Caco-2 (cell line): Measurements from ENCODE around the gene ATXN10. TPM values are rescaled to one million over a fixed set of nuclear protein-coding genes. Genes with fewer than 3 reads are reported as not detected.

Experiments
- BruUV-seq: library from RNA; stranded (reverse); fragments of 400-500 nt; replicated peaks from 2 replicates; lab custom pipeline; 2021; lab: Mats Ljungman, UMichigan
- CTCF ChIA-PET: fragments of 300-600 bp; sonication (Branson Sonifier 250); formaldehyde crosslinking; loops from one replicate; lab custom pipeline; 2022; ENCODE audit warnings: antibody characterized with exemption; lab: Charles Lee
- POLR2A ChIA-PET: fragments of 300-600 bp; sonication (Branson Sonifier 250); formaldehyde crosslinking; loops from one replicate; lab custom pipeline; 2022; ENCODE audit warnings: antibody characterized with exemption; lab: Charles Lee
- DNase-seq, 2 experiments: peaks; one replicate each; pipeline versions ENCODE4 v3.0.0 to v3.0.0-alpha.2; 2020 to 2022
- H3K27me3 ChIP-seq: replicated peaks from 2 replicates; pipeline ENCODE4 v1.6.0; 2011; ENCODE audit warnings: low read length; ENCODE audit not compliant: control insufficient read depth, insufficient read depth
- H3K36me3 ChIP-seq: 2 replicates; pipeline ENCODE4 v1.5.1; 2011; ENCODE audit warnings: low read length; ENCODE audit not compliant: control insufficient read depth, insufficient read depth
- H3K4me1 ChIP-seq: fragments of 250-450 bp; sonication (Bioruptor Pico); 2 replicates; pipeline ENCODE4 v1.5.1; 2020; ENCODE audit warnings: mild to moderate bottlenecking
- H3K4me3 ChIP-seq: 2 replicates; pipeline ENCODE4 v1.5.1; 2011; ENCODE audit warnings: low read depth, mild to moderate bottlenecking, control low read depth, low read length
- H3K9me3 ChIP-seq: fragments of 250-450 bp; sonication (Bioruptor Pico); 2 replicates; pipeline ENCODE4 v1.5.1; 2020; ENCODE audit warnings: mild to moderate bottlenecking, moderate library complexity
- H3K27ac Mint-ChIP-seq: one replicate; pipeline ENCODE4 v1.8.0; 2022; ENCODE audit warnings: mixed read lengths; ENCODE audit not compliant: unreplicated experiment
- H3K27me3 Mint-ChIP-seq: one replicate; pipeline ENCODE4 v1.8.0; 2022; ENCODE audit warnings: mixed read lengths; ENCODE audit not compliant: insufficient read depth, unreplicated experiment
- H3K36me3 Mint-ChIP-seq: one replicate; pipeline ENCODE4 v1.8.0; 2022; ENCODE audit warnings: mild to moderate bottlenecking, mixed read lengths; ENCODE audit not compliant: insufficient read depth, unreplicated experiment
- H3K4me1 Mint-ChIP-seq: one replicate; pipeline ENCODE4 v1.8.0; 2022; ENCODE audit warnings: low read depth, mixed read lengths; ENCODE audit not compliant: unreplicated experiment
- H3K4me3 Mint-ChIP-seq: one replicate; pipeline ENCODE4 v1.8.0; 2022; ENCODE audit warnings: mild to moderate bottlenecking, moderate library complexity, mixed read lengths; ENCODE audit not compliant: unreplicated experiment
- H3K9me3 Mint-ChIP-seq: one replicate; pipeline ENCODE4 v1.8.0; 2022; ENCODE audit warnings: mixed read lengths; ENCODE audit not compliant: unreplicated experiment
- intact Hi-C: fragments of 100-400 bp; cut with micrococcal nuclease; formaldehyde crosslinking; loops from one replicate; pipeline ENCODE4 v1.10.0; 2022; ENCODE audit not compliant: unreplicated experiment
- total RNA-seq: library from RNA; stranded (reverse); gene quantifications from 2 replicates; pipeline ENCODE4 v1.2.3, GENCODE V29; 2022
- TF ChIP-seq, protein P1 (sequence below), 2 experiments: fragments of 200-600 bp in 1 of 2; IDR thresholded peaks; 1 replicate in 1 of 2; 2 replicates in 1 of 2; pipeline versions ENCODE4 v1.5.1 to v1.8.0; 2011 to 2022; ENCODE audit warnings: antibody characterized with exemption in 1 of 2, control low read depth in 1 of 2, inconsistent platforms in 1 of 2, low read depth in 1 of 2, low read length in 1 of 2, mild to moderate bottlenecking in 1 of 2, moderate library complexity in 1 of 2; ENCODE audit not compliant: insufficient read depth in 1 of 2, severe bottlenecking in 1 of 2, unreplicated experiment in 1 of 2

ATXN10 gene
- total RNA-seq, 1 experiment from 2014 or later, result 155 TPM

DNA sequence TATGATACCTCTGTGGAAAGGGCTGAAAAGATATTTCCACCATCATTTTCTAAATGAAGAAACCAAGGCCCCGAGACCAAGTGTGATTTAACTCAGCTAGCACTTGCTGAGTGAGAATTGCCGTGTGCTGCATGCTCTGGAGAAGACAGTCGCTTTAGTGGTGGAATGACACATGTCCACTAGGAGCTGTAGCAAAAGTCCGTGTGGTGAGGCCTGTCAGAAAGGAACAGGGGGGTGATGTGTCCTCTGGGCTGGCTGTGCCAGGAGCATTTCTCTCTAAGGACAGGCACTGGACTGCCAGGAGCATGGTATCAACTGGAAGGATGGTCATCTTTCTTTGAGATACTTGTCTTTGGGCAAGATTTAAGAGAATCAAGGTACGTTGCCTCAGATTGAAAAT lies 72.8 kb downstream of the ATXN10 start:
- Histone ChIP-seq H3K9me3 (no peaks in the 10 kb centered on the region), H3K4me3 (no peak overlapping the region), H3K4me1 (peaks cover 18% of the 10 kb centered on the region), H3K36me3 (0 out of 2 replicates have a peak, but pooled peaks cover 2% of the 10 kb centered on the region), H3K27me3 (no peaks in the 10 kb centered on the region)
- ChIA-PET CTCF (no interaction called here), POLR2A (no interaction called here)
- H3K9me3 Mint-ChIP-seq, result no peaks in the 10 kb centered on the region
- no TSS peak for BruUV-seq
- peaks cover 25% of the 10 kb centered on the region for H3K36me3 Mint-ChIP-seq
- TF ChIP-seq, protein P1, sequence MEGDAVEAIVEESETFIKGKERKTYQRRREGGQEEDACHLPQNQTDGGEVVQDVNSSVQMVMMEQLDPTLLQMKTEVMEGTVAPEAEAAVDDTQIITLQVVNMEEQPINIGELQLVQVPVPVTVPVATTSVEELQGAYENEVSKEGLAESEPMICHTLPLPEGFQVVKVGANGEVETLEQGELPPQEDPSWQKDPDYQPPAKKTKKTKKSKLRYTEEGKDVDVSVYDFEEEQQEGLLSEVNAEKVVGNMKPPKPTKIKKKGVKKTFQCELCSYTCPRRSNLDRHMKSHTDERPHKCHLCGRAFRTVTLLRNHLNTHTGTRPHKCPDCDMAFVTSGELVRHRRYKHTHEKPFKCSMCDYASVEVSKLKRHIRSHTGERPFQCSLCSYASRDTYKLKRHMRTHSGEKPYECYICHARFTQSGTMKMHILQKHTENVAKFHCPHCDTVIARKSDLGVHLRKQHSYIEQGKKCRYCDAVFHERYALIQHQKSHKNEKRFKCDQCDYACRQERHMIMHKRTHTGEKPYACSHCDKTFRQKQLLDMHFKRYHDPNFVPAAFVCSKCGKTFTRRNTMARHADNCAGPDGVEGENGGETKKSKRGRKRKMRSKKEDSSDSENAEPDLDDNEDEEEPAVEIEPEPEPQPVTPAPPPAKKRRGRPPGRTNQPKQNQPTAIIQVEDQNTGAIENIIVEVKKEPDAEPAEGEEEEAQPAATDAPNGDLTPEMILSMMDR (IDR thresholded peaks at IDR 0.05; ENCODE audit: insufficient read depth in 1 of 2, low read depth in 1 of 2, low read length in 1 of 2, severe bottlenecking in 1 of 2, unreplicated experiment in 1 of 2), result no peak
- no peak for DNase-seq
- intact Hi-C loops, result no loop called here
- H3K27me3 Mint-ChIP-seq, result no peaks in the 10 kb centered on the region
- H3K4me3 Mint-ChIP-seq, result no peak overlapping the region
- peaks cover 13% of the 10 kb centered on the region for H3K4me1 Mint-ChIP-seq
- H3K27ac Mint-ChIP-seq, result no peak overlapping the region

DNA sequence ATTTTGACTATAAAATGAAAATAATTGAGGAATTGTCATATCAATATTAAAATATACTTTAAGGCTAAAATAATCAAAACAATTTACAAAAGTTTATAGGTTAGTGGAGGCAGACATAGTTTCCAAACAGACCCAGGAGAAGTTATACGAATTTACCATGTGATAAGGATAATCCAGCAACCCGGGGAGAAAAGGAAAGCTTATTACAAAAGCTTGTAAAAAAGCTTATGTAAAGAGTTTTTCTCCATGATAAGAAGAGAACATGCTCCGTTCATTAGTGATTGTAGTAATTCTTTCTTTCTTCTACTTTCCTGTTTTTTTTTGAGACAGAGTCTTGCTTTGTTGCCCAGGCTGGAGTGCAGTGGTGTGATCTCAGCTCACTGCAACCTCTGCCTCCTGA lies 79.0 kb downstream of the ATXN10 start:
- intact Hi-C loops, result no loop called here
- Histone ChIP-seq H3K9me3 (no peaks in the 10 kb centered on the region), H3K36me3 (no peaks in the 10 kb centered on the region), H3K4me3 (no peak overlapping the region), H3K27me3 (no peaks in the 10 kb centered on the region), H3K4me1 (no peaks in the 10 kb centered on the region)
- ChIA-PET CTCF (no interaction called here), POLR2A (interaction anchor here (0.5 kb wide), 1 partner anchor 79 kb away, joined by 7 read pairs; the partner anchor contains the start of gene ATXN10)
- H3K9me3 Mint-ChIP-seq, result no peaks in the 10 kb centered on the region
- no peaks in the 10 kb centered on the region for H3K27me3 Mint-ChIP-seq
- TF ChIP-seq, protein P1 (IDR thresholded peaks at IDR 0.05; ENCODE audit: insufficient read depth in 1 of 2, low read depth in 1 of 2, low read length in 1 of 2, severe bottlenecking in 1 of 2, unreplicated experiment in 1 of 2), result no peak
- no peaks in the 10 kb centered on the region for H3K4me1 Mint-ChIP-seq
- no peak overlapping the region for H3K27ac Mint-ChIP-seq
- BruUV-seq, result no TSS peak
- no peak for DNase-seq
- H3K4me3 Mint-ChIP-seq, result no peak overlapping the region
- H3K36me3 Mint-ChIP-seq, result peaks cover 15% of the 10 kb centered on the region

DNA sequence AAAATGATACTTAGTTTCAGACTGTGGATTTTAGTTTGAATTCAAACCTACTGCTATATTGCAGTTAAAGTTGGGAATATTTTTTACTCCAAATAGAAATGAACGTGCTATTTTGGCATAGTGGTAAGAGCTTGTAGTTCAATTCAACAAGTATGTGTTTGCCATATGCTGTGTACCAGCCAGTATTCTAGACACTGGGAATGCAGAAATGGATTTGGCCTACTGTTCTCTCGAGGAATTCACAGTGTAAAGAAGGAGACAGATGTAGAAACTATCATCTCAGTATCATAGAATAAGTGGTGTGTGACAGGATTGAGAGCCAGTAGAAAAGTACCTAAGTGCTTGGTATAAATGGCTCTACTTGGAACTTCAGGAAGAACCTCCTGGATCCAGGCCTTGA lies 80.4 kb downstream of the ATXN10 start:
- POLR2A ChIA-PET, result no interaction called here
- no peaks in the 10 kb centered on the region for H3K27me3 ChIP-seq
- no peak for DNase-seq
- CTCF ChIA-PET, result no interaction called here
- no peak overlapping the region for H3K4me3 ChIP-seq
- H3K9me3 ChIP-seq, result no peaks in the 10 kb centered on the region
- TF ChIP-seq, protein P1 (IDR thresholded peaks at IDR 0.05; ENCODE audit: insufficient read depth in 1 of 2, low read depth in 1 of 2, low read length in 1 of 2, severe bottlenecking in 1 of 2, unreplicated experiment in 1 of 2), result no peak
- no peaks in the 10 kb centered on the region for H3K36me3 ChIP-seq
- Mint-ChIP-seq H3K27ac (no peak overlapping the region), H3K9me3 (no peaks in the 10 kb centered on the region), H3K4me1 (peaks cover 6% of the 10 kb centered on the region), H3K4me3 (no peak overlapping the region), H3K36me3 (peaks cover 21% of the 10 kb centered on the region), H3K27me3 (no peaks in the 10 kb centered on the region)
- intact Hi-C loops, result no loop called here
- no peaks in the 10 kb centered on the region for H3K4me1 ChIP-seq
- BruUV-seq, result no TSS peak
